Lower lobe of right lung (tissue), 2 donors: Measurements from ENCODE around the gene AGAP3. TPM values are rescaled to one million over a fixed set of nuclear protein-coding genes. Genes with fewer than 3 reads are reported as not detected.

Experiments
- ATAC-seq, 2 donors: fragments of 200-7000 bp; cut with Tn5 transposase; one replicate each; pipeline ENCODE4 v1.9.1; 2020 to 2022; ENCODE audit warnings: mild to moderate bottlenecking in 2 of 2, moderate library complexity in 2 of 2
- DNase-seq: peaks from one replicate; pipeline ENCODE4 v3.0.0-alpha.2; 2020
- H3K27ac ChIP-seq: fragments of 200-600 bp; one replicate; pipeline ENCODE4 v1.8.0; 2022
- H3K27me3 ChIP-seq: fragments of 200-600 bp; one replicate; pipeline ENCODE4 v1.8.0; 2022; ENCODE audit warnings: low read depth
- H3K36me3 ChIP-seq: fragments of 200-600 bp; one replicate; pipeline ENCODE4 v1.8.0; 2022; ENCODE audit warnings: mild to moderate bottlenecking
- H3K4me1 ChIP-seq: fragments of 200-600 bp; one replicate; pipeline ENCODE4 v1.8.0; 2022
- H3K4me3 ChIP-seq: fragments of 200-600 bp; one replicate; pipeline ENCODE4 v1.8.0; 2022; ENCODE audit warnings: mild to moderate bottlenecking
- H3K9me3 ChIP-seq: fragments of 200-600 bp; one replicate; pipeline ENCODE4 v1.8.0; 2022
- CTCF ChIP-seq: fragments of 200-600 bp; IDR thresholded peaks from one replicate; pipeline ENCODE4 v1.8.0; 2022; ENCODE audit warnings: antibody characterized with exemption, mild to moderate bottlenecking
- intact Hi-C: fragments of 100-400 bp; cut with DNase I; formaldehyde crosslinking; loops from one replicate; pipeline ENCODE4 v1.11.0; 2022
- total RNA-seq: library from RNA; stranded (reverse); fragmentation: NEBNext Ultra II Directional; extraction: Animal tissue kit (Norgen Biotek cat#: 25700); gene quantifications from one replicate; pipeline ENCODE4 v1.2.1, GENCODE V29; 2021
- donor health status: DM: no; HTN: yes; CAD: no; lungs with severe emphysema.

Gene AGAP3
- total RNA-seq, 1 donor from 2014 or later, result 157 TPM

DNA sequence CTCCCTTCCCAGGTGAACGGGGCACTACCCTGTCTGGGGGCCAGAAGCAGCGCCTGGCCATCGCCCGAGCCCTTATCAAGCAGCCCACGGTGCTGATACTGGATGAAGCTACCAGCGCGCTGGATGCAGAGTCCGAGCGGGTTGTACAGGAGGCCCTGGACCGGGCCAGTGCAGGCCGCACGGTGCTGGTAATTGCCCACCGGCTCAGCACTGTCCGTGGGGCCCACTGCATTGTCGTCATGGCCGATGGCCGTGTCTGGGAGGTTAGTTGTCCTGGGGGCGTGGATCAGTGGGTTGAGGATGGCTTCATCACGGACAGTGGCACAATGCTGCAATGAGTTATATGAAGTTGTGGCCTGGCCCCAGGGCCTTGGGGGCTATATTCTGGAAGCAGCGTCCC lies 42.3 kb upstream of the AGAP3 start:
- no peak for DNase-seq
- H3K27me3 ChIP-seq, result no peaks in the 10 kb centered on the region
- H3K4me1 ChIP-seq, result peaks cover 12% of the 10 kb centered on the region
- no peak for ATAC-seq
- H3K4me3 ChIP-seq, result no peak overlapping the region
- intact Hi-C loops, result no loop called here
- no peak overlapping the region for H3K27ac ChIP-seq
- H3K36me3 ChIP-seq, result peaks cover 31% of the 10 kb centered on the region
- no peak for TF ChIP-seq CTCF
- H3K9me3 ChIP-seq, result no peaks in the 10 kb centered on the region

DNA sequence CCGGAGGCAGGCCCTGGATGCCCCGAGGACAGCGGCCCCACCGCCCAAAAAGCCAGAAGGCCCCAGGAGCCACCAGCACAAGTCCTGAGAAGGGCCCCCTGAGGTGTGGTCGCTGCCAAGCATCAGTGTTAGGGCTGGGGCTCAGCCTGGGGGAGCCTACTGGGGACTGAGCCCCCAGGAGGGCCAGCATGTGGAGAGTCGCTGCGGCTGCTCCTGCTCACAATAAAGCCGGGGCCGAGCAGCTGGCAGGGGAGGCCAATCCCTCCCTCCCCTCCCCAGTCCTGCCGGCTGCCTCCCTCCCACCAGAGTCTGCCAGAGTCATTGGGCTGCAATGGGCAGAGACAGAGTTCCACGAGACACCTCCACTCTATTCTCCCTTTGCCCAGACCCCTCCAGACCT lies 41.0 kb upstream of the AGAP3 start:
- peaks cover 31% of the 10 kb centered on the region for H3K36me3 ChIP-seq
- H3K27me3 ChIP-seq, result peaks cover under 1% of the 10 kb centered on the region
- H3K9me3 ChIP-seq, result no peaks in the 10 kb centered on the region
- TF ChIP-seq CTCF, result no peak
- H3K27ac ChIP-seq, result no peak overlapping the region
- intact Hi-C loops, result no loop called here
- H3K4me1 ChIP-seq, result no peaks in the 10 kb centered on the region
- ATAC-seq, result no peak
- no peak overlapping the region for H3K4me3 ChIP-seq
- no peak for DNase-seq

- TF ChIP-seq CTCF, result no peak
- ATAC-seq, result no peak
- Histone ChIP-seq H3K4me1 (peaks cover 3% of the 10 kb centered on the region), H3K27me3 (peaks cover 8% of the 10 kb centered on the region), H3K36me3 (peaks cover 31% of the 10 kb centered on the region), H3K9me3 (no peaks in the 10 kb centered on the region), H3K4me3 (no peak overlapping the region), H3K27ac (no peak overlapping the region)
- intact Hi-C loops, result no loop called here
- no peak for DNase-seq
These were observed 40.3 kb upstream of the AGAP3 start for GRCh38 chr7:151045967-151046366.

- ATAC-seq (no peak), DNase-seq (no peak)
- TF ChIP-seq CTCF, result no peak
- Histone ChIP-seq H3K9me3 (no peaks in the 10 kb centered on the region), H3K4me3 (no peak overlapping the region), H3K27ac (no peak overlapping the region), H3K4me1 (peaks cover 7% of the 10 kb centered on the region), H3K36me3 (peaks cover 27% of the 10 kb centered on the region), H3K27me3 (peaks cover 12% of the 10 kb centered on the region)
- intact Hi-C loops, result no loop called here
These were observed 39.4 kb upstream of the AGAP3 start for GRCh38 chr7:151046603-151047573.

DNA sequence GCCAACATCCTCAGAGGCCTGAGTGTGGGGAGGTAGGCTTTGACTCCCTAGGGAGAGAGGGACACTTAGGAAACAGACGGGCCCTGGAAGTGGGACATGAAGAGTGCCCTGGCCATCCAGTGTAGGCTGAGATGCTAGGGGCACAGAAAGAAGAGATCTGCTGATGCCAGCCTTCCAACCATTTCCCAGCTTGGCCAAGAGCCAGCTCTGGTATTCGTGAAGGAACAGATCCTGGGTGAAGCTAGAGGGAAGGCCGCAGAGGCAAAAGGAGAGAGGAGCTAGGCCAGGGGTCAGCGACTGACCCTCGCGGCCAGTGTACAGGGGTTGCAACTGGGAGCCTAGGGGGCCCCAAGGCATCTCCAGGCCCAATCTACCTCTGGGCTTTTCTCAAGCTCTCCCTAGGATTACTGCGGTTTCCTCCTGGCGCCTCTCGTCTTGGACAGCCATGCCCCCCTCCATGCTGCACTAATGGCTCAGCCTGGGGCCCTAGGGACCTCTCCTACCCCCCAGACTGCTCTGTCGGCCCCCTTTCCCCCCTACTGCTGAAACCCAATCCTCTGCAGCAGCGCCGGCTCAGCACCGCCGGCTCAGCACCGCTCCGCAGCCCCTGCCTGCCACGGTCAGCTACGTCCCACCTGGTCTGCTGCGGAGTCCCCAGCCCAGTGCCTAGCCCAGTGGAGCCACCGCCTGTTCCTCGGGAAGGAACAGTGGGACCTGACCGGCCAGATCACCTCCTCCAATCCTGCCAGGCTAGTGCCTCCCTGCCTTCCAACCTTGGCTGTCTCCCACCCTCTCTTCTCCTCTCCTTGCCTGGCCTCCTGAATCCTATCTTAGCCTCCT lies 38.1 kb upstream of the AGAP3 start, which contains the start of gene ASIC3:
Gene ASIC3, plus strand, starts transcription at position 556 of the 840 bp plus-strand sequence. CDS start 355 bp downstream, outside the sequence.
- no peak for TF ChIP-seq CTCF
- Histone ChIP-seq H3K27ac (no peak within 1 kb of the TSS), H3K9me3 (no peaks in the 10 kb centered on the region), H3K27me3 (peaks cover 14% of the 10 kb centered on the region), H3K36me3 (peaks cover 19% of the 10 kb centered on the region), H3K4me3 (no peak within 1 kb of the TSS), H3K4me1 (peaks cover 10% of the 10 kb centered on the region)
- intact Hi-C loops, result no loop called here
- DNase-seq, result no peak
- ATAC-seq, result no peak
